NCI-H1436 (cell line): ENCODE results near the gene C10orf120.
A peak's percentile ranks its signal among the peaks of the same experiment; 100 is the strongest.

Source experiments
- DNase-seq: peaks from one replicate; lab custom pipeline; 2025; lab: John Stamatoyannopoulos, UW

C10orf120 gene

DNA sequence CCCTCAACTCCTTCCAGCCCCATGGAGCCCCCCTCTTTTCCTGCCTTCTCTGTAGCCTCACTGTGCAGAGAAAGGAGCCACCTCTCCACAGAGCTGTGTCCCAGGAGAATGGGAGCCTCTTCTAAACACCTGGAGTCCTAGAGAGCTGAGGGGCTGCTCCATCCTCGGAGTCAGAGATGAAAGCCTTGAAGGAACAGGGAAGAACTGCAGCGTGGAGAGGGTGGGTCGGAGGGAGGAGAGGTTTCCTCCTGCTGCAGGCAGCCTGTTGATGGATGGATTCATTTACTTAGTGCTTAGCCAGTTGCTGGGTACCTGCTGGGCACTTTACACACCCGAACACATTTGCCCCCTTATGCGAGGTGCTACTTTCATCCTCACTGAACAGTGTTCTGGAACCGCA, 39.0 kb downstream of the C10orf120 start:
- DNase-seq = no peak

DNA sequence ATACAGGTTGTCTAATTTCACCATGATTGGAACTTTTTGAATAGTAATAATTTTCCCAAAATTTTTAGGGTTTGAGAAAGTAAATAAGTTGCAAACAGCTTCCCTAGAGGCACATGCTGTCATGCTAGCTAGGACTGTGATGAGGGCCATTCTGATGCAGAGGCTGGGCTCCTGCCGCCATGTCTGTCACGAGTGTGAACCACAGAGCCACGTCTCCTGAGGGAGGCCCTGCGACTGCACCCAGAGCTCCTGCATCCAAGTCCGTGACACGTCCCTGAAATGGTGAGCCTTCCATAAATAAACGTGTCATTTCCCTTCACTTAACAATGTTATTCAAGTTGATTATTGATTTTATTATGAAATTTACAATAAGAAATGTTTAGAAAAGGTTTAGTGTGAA, 40.0 kb downstream of the C10orf120 start:
- no peak for DNase-seq

DNA sequence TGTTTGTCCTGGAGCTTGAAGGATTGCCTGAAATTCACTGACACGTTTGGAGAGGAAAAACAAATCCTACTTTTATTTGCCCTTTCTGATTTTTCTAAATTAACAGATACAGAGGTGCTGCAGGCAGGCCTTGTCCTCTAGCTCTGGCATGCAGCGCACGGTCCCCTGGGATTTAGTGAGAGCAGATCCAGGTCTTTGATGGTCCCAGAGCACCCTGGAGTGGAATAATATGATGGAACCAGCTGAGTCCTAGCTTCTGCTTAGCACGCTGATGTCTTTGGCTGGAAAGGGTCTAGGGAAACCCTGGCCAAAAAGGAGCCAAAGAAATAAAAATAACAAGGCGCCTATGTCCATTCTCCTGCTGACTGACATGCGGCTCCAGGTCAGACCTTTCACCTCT, 40.5 kb downstream of the C10orf120 start:
- DNase-seq = no peak

DNA sequence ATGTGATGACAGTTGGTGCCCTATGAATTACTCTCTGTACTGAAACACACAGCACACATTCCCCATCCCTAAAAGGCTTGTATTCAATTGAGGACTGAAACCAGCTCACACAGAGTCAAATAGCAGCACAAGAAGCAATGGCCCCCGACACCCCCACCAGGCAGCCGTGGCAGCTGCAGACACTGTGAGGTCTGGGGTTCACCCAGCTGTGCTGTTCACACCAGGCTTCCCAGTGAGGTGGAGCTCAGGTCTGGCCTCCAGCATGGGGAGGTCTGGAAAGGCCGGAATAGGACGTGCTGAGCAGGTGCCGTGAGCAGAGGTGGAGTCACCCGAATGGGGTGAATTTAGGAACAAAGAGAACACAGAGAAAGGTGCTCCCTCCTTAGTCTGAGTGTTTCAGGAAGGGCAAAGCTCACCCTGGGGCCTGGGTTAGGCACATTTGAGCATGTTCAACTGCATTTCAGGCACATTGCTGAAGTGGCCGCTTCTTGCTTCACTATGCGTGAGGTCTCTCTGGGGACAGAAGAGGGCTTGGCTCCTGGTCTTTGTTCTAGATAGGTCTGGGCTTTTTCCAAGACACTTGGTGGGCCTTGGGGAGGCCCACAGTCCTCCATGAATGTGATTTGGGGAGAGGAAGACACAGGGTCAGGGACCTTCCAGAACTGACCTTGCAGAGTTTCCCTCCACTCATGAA, 41.1 kb downstream of the C10orf120 start:
- DNase-seq = no peak

DNA sequence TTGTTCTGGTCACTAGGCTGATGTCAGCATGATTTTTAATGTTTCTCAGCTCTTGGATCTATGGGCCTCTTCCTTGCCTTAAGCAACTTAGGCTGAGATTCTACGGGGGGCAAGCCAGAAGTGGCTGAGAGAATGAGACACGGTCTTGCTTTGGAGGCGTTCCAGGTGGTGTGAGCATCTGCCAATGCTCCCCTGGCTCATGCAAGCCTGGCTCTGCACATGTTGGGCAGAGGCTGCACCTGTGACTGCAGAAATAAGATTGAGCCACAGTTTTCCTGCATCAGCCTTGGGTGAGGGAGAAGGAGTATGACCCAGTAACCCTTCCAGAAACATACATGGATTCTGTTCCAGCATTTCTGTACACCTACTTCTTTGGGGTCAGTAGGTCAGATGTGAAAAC, 41.9 kb downstream of the C10orf120 start:
- no peak for DNase-seq

DNA sequence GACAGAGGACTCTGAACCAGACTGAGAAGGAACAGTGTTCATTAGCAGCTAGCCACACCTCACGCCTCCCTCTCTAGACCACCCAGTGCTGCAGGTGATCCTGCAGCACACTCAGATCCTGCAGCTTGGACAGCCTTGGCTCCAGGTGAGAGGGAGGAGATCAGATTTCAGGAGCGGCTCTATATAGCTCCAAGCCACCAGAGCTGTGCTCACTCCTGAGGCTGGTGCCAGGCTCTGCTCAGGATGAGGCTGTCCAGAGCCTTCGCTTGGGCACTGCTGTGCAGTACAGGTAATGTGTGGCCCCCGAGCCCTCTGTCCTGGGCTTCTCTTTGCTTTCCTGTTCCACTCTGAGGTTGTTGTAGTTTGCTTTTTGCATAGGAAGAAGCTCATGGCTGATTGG, 42.4 kb downstream of the C10orf120 start:
- DNase-seq = no peak

DNA sequence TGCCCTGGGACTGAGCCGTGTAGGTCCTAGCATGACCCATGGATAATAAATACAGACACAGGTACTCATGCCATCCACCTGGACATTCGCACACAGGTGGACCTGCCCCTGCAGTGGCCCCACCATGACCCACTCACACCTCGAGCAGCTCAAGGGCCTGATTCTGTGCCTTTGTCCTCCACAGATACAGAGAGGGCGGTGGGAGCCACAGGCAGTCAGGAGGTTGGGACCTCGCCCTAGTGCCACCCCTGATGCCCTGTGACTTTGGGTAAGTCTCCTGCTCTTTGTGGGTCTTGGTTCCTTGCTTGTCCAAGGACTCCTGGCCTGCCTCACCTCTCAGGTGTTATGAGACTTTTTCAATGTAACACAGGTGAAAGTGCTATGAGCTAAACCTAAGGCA, 42.9 kb downstream of the C10orf120 start:
- DNase-seq = no peak

DNA sequence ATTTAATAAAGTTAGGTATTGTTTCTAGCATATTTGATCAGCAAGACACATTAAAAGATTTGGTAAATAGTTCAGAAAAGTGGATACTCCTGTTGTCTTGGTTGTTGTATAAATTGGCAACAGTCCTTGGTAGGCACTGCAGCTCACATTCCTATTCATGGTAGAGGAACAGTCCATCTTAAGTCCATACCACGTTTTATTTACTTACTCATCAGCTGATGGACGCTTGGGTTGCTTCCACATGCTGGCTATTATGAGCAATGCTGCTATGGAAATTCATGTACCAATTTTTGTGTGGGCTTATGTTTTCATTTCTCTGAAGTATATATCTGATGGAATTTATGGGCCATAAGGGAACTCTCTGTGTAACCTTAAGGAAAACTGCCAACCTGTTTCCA, 43.3 kb downstream of the C10orf120 start:
- DNase-seq = no peak

DNA sequence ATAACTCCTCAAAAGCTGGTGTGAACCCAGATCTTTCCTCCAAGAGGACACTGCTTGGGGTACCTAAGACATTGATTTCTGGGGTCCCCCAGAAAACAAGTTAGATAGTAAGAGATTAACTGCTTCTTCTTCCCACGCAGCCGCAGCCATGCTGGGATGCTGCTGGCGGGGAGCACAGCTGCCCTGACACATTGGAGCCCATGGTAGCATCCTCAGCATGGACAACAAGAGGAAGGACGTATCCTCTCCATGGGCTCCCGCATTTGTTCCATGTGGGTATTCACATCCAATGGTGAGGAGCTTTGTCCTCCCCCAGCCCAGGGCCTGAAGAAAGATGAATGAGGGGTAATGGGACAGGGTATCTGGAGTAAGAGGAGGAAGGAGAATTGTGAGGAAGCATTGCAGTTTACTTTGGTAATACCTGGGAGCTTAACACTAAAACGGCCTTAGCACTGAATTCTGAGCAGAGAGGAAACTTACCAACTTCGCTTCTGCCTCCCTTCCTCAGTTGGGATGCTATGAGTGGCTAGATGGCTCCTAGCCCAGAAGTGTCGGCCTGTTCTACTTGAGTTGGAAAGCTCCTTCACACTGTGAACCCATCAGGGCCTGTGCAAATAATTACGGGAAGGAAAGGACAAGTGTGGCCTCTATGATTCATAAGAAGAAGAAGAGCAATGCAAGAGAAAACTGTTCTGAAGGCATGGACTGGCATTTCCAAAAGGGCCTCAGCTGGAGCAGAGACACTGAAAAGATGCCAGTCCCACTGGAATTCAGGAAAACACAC, 43.9 kb downstream of the C10orf120 start:
- DNase-seq = no peak

DNA sequence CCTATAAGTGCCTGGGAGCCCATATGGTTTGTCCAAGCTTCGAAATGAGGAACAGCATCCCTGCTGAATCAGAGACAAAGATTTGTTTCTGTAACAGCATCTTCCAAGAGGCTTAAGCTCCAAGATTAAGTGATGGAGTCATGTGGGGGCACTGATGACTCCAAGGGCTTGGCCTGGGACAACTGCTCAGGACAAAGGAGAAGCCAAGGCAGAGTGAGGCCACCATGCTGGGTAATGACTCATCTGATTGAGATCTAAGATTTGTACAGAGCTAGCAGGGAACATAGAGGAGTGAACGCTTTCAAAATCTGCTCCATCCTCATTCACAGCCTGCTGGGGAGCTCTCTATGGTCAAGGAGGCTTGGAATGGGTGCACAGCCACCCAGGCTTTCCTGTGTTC, 49.3 kb downstream of the C10orf120 start:
- DNase-seq = no peak

DNA sequence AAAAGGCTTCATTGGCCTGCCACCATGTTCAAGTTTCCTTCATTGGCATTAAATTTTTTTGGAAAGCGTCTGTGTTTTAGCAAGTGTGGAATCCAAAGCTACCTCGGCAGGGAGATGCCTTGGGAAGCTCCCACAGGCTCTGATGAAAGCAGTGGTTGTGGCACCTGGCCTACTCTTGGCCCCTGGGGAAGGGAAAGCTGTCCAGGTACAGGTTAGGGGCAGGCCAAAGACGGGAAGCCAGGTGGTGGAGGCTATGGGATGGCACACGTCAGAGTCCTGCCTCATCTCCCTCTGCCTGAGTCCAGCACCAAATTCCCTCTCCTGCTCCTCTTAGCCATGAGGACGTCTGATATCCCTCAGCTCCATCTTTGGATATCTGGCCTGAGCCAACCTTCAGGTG, 49.7 kb downstream of the C10orf120 start:
- no peak for DNase-seq

DNA sequence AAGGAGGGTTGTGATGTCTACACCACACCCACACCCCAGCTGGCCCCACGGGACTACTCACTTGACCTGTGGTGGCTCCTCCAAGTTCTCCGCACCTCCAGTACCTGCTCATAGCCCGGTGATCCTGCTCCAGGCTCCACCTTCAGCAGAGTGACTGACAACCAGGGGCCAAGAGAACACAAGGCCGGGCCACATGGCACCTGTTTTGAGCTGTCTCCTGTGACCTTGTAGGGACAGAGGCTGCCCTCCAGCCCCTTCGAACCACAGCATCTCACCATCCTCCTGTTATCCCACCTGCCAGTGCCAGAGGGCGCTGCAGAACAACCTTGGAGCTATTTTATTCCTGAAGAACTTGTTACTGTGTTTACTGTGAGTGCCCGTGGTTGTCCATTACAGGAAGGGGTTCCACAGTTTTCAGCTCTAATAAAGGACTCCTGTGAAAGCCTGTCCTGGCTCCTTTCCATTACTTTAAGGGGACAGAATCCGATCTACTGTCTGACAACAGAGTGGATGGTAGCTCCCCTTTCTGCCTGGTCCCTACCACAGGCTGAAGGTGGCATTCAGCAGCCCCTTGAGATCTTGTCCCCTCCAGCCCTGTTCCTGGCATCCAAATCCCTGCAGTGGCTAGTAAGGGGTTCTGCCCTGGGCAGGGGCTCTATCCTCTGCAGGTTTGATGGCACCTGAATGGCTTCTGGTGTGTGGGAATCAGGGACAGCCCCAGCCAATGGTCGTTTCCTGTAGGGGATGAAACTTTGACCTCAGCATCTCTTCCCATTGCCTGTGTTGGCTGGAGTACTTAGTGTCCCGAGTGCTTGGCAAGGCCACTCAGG, 50.8 kb downstream of the C10orf120 start:
- DNase-seq = peak; percentile 49
